ENCODE data around the gene UBE2E3.

GRCh38 chr2:180955101-180955500 is 25.3 kb upstream of the UBE2E3 start:
- TF ChIP-seq POLR2A (IDR thresholded peaks at IDR 0.05; ENCODE audit: low read length) (no peak), GATA1 (IDR thresholded peaks at IDR 0.05; ENCODE audit: low read depth, low read length) (no peak)

Measured in erythroblast (primary cell).